SK-N-SH treated with all-trans-retinoic acid at 6 μM for 48 hours (cell line): ENCODE results near the gene SKIC3.

Experiments used
- ATAC-seq: fragments of 200-7000 bp; cut with Tn5 transposase; 3 replicates; pipeline ENCODE4 v1.9.1; 2020; ENCODE audit warnings: mild to moderate bottlenecking, moderate library complexity
- ARNTL ChIP-seq: fragments of 450-650 bp; formaldehyde crosslinking; IDR thresholded peaks from 2 replicates; pipeline ENCODE4 v1.5.0; 2020; ENCODE audit warnings: low read depth, mild to moderate bottlenecking, moderate library complexity, borderline replicate concordance
- CREB5 ChIP-seq: fragments of 250-450 bp; sonication (Bioruptor Pico); IDR thresholded peaks from 2 replicates; pipeline ENCODE4 v1.5.1; 2020; ENCODE audit warnings: low read depth, mild to moderate bottlenecking, moderate library complexity
- CSRNP3 ChIP-seq: fragments of 250-450 bp; sonication (Bioruptor Pico); IDR thresholded peaks from 2 replicates; pipeline ENCODE4 v1.5.1; 2021; ENCODE audit warnings: mild to moderate bottlenecking, moderate library complexity
- ESRRG ChIP-seq: fragments of 250-450 bp; sonication (Bioruptor Pico); IDR thresholded peaks from 2 replicates; pipeline ENCODE4 v1.6.1; 2021; ENCODE audit warnings: mild to moderate bottlenecking
- GLIS3 ChIP-seq: fragments of 250-450 bp; sonication (Bioruptor Pico); IDR thresholded peaks from 2 replicates; pipeline ENCODE4 v1.5.0; 2020; ENCODE audit warnings: mild to moderate bottlenecking, moderate library complexity
- ISL1 ChIP-seq: fragments of 250-450 bp; sonication (Bioruptor Pico); IDR thresholded peaks from 2 replicates; pipeline ENCODE4 v2.1.2; 2022; ENCODE audit warnings: mild to moderate bottlenecking, moderate library complexity
- OSR1 ChIP-seq: fragments of 250-450 bp; sonication (Bioruptor Pico); IDR thresholded peaks from 2 replicates; pipeline ENCODE4 v1.8.0; 2022; ENCODE audit warnings: moderate library complexity, mild to moderate bottlenecking, inconsistent platforms
- POU6F1 ChIP-seq: fragments of 250-450 bp; sonication (Bioruptor Pico); IDR thresholded peaks from 2 replicates; pipeline ENCODE4 v1.8.0; 2021; ENCODE audit warnings: low read depth, mild to moderate bottlenecking, moderate library complexity, borderline replicate concordance
- PPARA ChIP-seq: fragments of 250-450 bp; sonication (Bioruptor Pico); IDR thresholded peaks from 2 replicates; pipeline ENCODE4 v1.5.0; 2020; ENCODE audit warnings: mild to moderate bottlenecking, borderline replicate concordance
- RARB ChIP-seq: fragments of 250-450 bp; sonication (Bioruptor Pico); IDR thresholded peaks from 2 replicates; pipeline ENCODE4 v1.8.0; 2021; ENCODE audit warnings: mild to moderate bottlenecking, moderate library complexity
- SNAI2 ChIP-seq: fragments of 250-450 bp; sonication (Bioruptor Pico); IDR thresholded peaks from 2 replicates; pipeline ENCODE4 v1.5.0; 2020; ENCODE audit warnings: mild to moderate bottlenecking, moderate library complexity
- TOX ChIP-seq: fragments of 250-450 bp; sonication (Bioruptor Pico); IDR thresholded peaks from 2 replicates; pipeline ENCODE4 v1.8.0; 2021; ENCODE audit warnings: mild to moderate bottlenecking, moderate library complexity, borderline replicate concordance
- TSHZ2 ChIP-seq: fragments of 250-450 bp; sonication (Bioruptor Pico); IDR thresholded peaks from 2 replicates; pipeline ENCODE4 v1.5.0; 2020; ENCODE audit warnings: mild to moderate bottlenecking, moderate library complexity
- ZC3H10 ChIP-seq: fragments of 250-450 bp; sonication (Bioruptor Pico); IDR thresholded peaks from 2 replicates; pipeline ENCODE4 v1.5.1; 2021; ENCODE audit warnings: mild to moderate bottlenecking, moderate library complexity
- ZFP3 ChIP-seq: fragments of 250-450 bp; sonication (Bioruptor Pico); IDR thresholded peaks from 2 replicates; pipeline ENCODE4 v1.5.0; 2020; ENCODE audit warnings: mild to moderate bottlenecking, moderate library complexity
- ZFP30 ChIP-seq: fragments of 450-650 bp; formaldehyde crosslinking; IDR thresholded peaks from 2 replicates; pipeline ENCODE4 v1.5.0; 2022; ENCODE audit warnings: mild to moderate bottlenecking, moderate library complexity
- ZNF565 ChIP-seq: fragments of 450-650 bp; formaldehyde crosslinking; conservative IDR thresholded peaks from 2 replicates; pipeline ENCODE4 v1.5.0; 2020; ENCODE audit warnings: low read depth, mild to moderate bottlenecking, moderate library complexity
- ZNF70 ChIP-seq: fragments of 450-650 bp; formaldehyde crosslinking; IDR thresholded peaks from 2 replicates; pipeline ENCODE4 v1.5.0; 2020; ENCODE audit warnings: mild to moderate bottlenecking, moderate library complexity
- ZNF8 ChIP-seq: fragments of 450-650 bp; formaldehyde crosslinking; IDR thresholded peaks from 2 replicates; pipeline ENCODE4 v1.5.0; 2020; ENCODE audit warnings: mild to moderate bottlenecking, moderate library complexity

Gene SKIC3

DNA sequence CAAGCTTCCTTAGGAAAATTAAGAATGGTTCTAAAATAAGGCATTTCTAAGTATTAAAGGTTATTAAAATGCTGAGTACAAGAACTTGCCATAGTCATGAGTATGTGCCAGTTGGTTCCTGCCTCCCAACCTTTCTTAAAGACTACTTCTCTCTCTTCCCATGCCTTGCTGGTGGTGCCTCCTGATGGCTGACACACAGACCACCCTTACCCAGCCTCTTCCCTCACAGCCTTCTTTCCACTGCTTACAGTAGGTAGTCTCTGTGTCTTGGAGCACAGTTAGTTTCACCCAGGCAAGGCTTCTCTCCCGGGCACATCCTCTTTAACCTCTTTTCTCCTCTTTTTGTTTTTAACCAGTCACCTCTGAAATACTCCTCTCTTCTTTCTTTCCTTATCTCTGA is 44.5 kb upstream of the SKIC3 start (continued):
- TF ChIP-seq POU6F1 (CRISPR knock-in tag) (no peak), ZFP30 (no peak)

DNA sequence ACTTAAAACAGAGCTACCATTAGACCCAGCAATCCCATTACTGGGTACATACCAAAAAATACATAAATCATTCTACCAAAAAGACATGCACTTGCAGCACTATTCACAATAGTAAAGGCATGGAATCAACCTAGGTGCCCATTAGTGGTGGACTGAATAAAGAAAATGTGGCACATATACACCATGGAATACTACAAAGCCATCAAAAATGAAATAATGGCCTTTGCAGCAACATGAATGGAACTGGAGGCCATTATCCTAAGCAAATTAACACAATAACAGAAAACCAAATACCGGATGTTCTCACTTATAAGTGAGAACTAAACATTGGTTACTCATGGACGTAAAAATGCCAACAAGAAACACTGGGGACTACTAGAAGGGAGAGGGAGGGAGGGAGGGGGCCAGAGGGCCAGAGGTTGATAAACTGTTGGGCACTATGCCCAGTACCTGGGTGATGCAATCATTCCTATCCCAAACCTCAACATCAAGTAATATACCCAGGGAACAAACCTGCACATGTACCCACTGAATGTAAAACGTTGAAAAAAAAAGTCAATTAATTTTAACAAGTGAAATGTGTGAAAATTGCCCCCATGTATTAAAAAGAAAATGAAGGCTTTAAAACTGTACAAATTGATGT is 40.6 kb upstream of the SKIC3 start:
- TF ChIP-seq ZNF565 (CRISPR knock-in tag): no peak
- TF ChIP-seq TOX: no peak
- TF ChIP-seq ZNF70 (CRISPR knock-in tag): no peak
- no peak for TF ChIP-seq ZFP3 (CRISPR knock-in tag)
- no peak for TF ChIP-seq SNAI2 (CRISPR knock-in tag)
- TF ChIP-seq POU6F1 (CRISPR knock-in tag): no peak
- no peak for TF ChIP-seq ISL1 (CRISPR knock-in tag)
- TF ChIP-seq ARNTL (CRISPR knock-in tag): no peak
- TF ChIP-seq ZFP30: no peak
- no peak for TF ChIP-seq TSHZ2 (CRISPR knock-in tag)
- no peak for TF ChIP-seq ESRRG (CRISPR knock-in tag)
- no peak for TF ChIP-seq GLIS3
- TF ChIP-seq PPARA (CRISPR knock-in tag): no peak
- TF ChIP-seq OSR1: no peak
- ATAC-seq: no peak

DNA sequence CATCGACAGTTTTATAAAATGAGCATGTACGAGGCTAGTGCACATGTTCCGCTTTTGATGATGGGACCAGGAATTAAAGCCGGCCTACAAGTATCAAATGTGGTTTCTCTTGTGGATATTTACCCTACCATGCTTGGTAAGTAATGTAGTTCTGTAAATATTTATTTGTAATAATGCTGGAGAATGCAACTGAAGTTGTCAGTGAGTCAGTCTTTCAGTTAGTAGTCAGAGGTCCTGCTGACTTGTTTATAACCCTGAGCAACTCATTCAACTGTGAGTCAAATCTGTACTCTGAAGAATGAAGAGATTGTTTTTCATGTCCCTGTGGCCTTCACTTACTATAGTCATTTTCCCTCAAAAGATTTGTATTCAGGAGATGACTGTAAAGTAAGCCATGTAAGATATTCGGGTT is 36.7 kb upstream of the SKIC3 start:
- TF ChIP-seq ESRRG (CRISPR knock-in tag) (no peak), ISL1 (CRISPR knock-in tag) (no peak), PPARA (CRISPR knock-in tag) (no peak), RARB (CRISPR knock-in tag) (no peak), SNAI2 (CRISPR knock-in tag) (no peak), ZNF8 (no peak), TOX (no peak), GLIS3 (no peak), CSRNP3 (CRISPR knock-in tag) (no peak), ZC3H10 (CRISPR knock-in tag) (no peak), ZFP3 (CRISPR knock-in tag) (no peak), ZFP30 (no peak), TSHZ2 (CRISPR knock-in tag) (no peak), CREB5 (CRISPR knock-in tag) (no peak), ZNF70 (CRISPR knock-in tag) (no peak), ZNF565 (CRISPR knock-in tag) (no peak)
- peak; percentile 65 for ATAC-seq
